SK-N-SH (cell line): Measurements from ENCODE around the gene STXBP1. TPM values are rescaled to one million over a fixed set of nuclear protein-coding genes. Genes with fewer than 3 reads are reported as not detected.

Source experiments
- CTCF ChIA-PET: fragments of 300-600, 350-600 bp; formaldehyde crosslinking; extraction: SDS; loops from one replicate; lab custom pipeline; 2021; lab: Yijun Ruan, JAX
- POLR2A ChIA-PET: fragments of 350-600 bp; sonication (Branson Sonifier 250); formaldehyde crosslinking; extraction: SDS; loops from one replicate; lab custom pipeline; 2020; ENCODE audit warnings: antibody characterized with exemption, inconsistent platforms; lab: Yijun Ruan, JAX
- DNase-seq: peaks from one replicate; pipeline ENCODE4 v3.0.0; 2012
- H2AFZ ChIP-seq: fragments of 200-600 bp; sonication (generic); 2 replicates; pipeline ENCODE4 v1.8.1; 2016; ENCODE audit warnings: antibody characterized with exemption, mild to moderate bottlenecking, low read depth
- H3F3A ChIP-seq: fragments of 200-600 bp; sonication (generic); replicated peaks from 2 replicates; pipeline ENCODE3; 2016; ENCODE audit warnings: antibody characterized with exemption, mild to moderate bottlenecking; ENCODE audit not compliant: insufficient read depth
- H3K27ac ChIP-seq, 2 experiments: fragments of 200-500 bp in 1 of 2; fragments of 200-600 bp in 1 of 2; sonication (Bioruptor generic) in 1 of 2; sonication (generic), shearing (Covaris generic) in 1 of 2; 2 replicates each; pipeline versions ENCODE4 v1.5.1 to v1.6.1; 2014 to 2016; ENCODE audit warnings: low read depth in 2 of 2, inconsistent platforms in 1 of 2, low read length in 1 of 2, mild to moderate bottlenecking in 1 of 2, mixed read lengths in 1 of 2
- H3K27me3 ChIP-seq: fragments of 200-600 bp; sonication (generic), shearing (Covaris generic); 2 replicates; pipeline ENCODE4 v1.6.1; 2016; ENCODE audit warnings: mixed run types; ENCODE audit not compliant: insufficient read depth
- H3K36me3 ChIP-seq, 2 experiments: fragments of 200-500 bp in 1 of 2; fragments of 200-600 bp in 1 of 2; sonication (Bioruptor generic) in 1 of 2; sonication (generic) in 1 of 2; replicated peaks in 1 of 2; 2 replicates each; pipeline versions ENCODE3 to v1.5.1; 2014 to 2016; ENCODE audit warnings: low read length in 1 of 2, mild to moderate bottlenecking in 1 of 2; ENCODE audit not compliant: insufficient read depth in 2 of 2, control insufficient read depth in 1 of 2
- H3K4me1 ChIP-seq, 2 experiments: fragments of 200-500 bp in 1 of 2; fragments of 200-600 bp in 1 of 2; sonication (Bioruptor generic) in 1 of 2; sonication (generic), shearing (Covaris generic) in 1 of 2; 2 replicates each; pipeline versions ENCODE4 v1.5.1 to v1.6.1; 2014 to 2016; ENCODE audit warnings: low read depth in 1 of 2, low read length in 1 of 2, mixed run types in 1 of 2; ENCODE audit not compliant: insufficient read depth in 2 of 2, control insufficient read depth in 1 of 2
- H3K4me2 ChIP-seq: fragments of 200-600 bp; sonication (generic), shearing (Covaris generic); 2 replicates; pipeline ENCODE4 v1.6.1; 2017; ENCODE audit warnings: mixed run types
- H3K4me3 ChIP-seq, 2 experiments: fragments of 200-500 bp in 1 of 2; fragments of 200-600 bp in 1 of 2; sonication (Bioruptor generic) in 1 of 2; sonication (generic), shearing (Covaris generic) in 1 of 2; 2 replicates each; pipeline versions ENCODE4 v1.5.1 to v1.8.1; 2014 to 2016; ENCODE audit warnings: low read depth in 2 of 2, inconsistent platforms in 1 of 2, low read length in 1 of 2, mild to moderate bottlenecking in 1 of 2, mixed read lengths in 1 of 2, moderate library complexity in 1 of 2
- H3K79me2 ChIP-seq: fragments of 200-600 bp; sonication (generic); 2 replicates; pipeline ENCODE4 v1.8.1; 2017; ENCODE audit warnings: mild to moderate bottlenecking; ENCODE audit not compliant: insufficient read depth
- H3K9ac ChIP-seq: fragments of 200-600 bp; sonication (generic); 2 replicates; pipeline ENCODE4 v1.6.1; 2017; ENCODE audit warnings: mixed run types
- H3K9me2 ChIP-seq: fragments of 200-600 bp; sonication (generic); 2 replicates; pipeline ENCODE4 v1.6.1; 2017; ENCODE audit warnings: mixed run types
- H3K9me3 ChIP-seq: fragments of 200-600 bp; sonication (generic); 2 replicates; pipeline ENCODE4 v1.6.1; 2017; ENCODE audit warnings: mixed run types, mild to moderate bottlenecking, moderate library complexity
- H4K20me1 ChIP-seq: fragments of 200-600 bp; sonication (generic); 2 replicates; pipeline ENCODE4 v1.6.1; 2017; ENCODE audit warnings: mild to moderate bottlenecking, mixed run types; ENCODE audit not compliant: insufficient read depth
- ELF1 ChIP-seq: IDR thresholded peaks from 2 replicates; pipeline ENCODE4 v1.4.0; 2012
- EZH2phosphoT487 ChIP-seq: fragments of 200-600 bp; sonication (generic); IDR thresholded peaks from 2 replicates; pipeline ENCODE4 v1.6.1; 2017; ENCODE audit warnings: low read depth, mixed run types, mild to moderate bottlenecking, antibody characterized with exemption, moderate library complexity, borderline replicate concordance
- FOXM1 ChIP-seq: IDR thresholded peaks from 2 replicates; pipeline ENCODE4 v1.4.0; 2012; ENCODE audit warnings: low read depth, mild to moderate bottlenecking
- GABPA ChIP-seq: IDR thresholded peaks from 2 replicates; pipeline ENCODE4 v1.4.0; 2012; ENCODE audit warnings: low read depth, mild to moderate bottlenecking
- JUND ChIP-seq: IDR thresholded peaks from 2 replicates; pipeline ENCODE4 v1.4.0; 2012
- MXI1 ChIP-seq: IDR thresholded peaks from 2 replicates; pipeline ENCODE4 v1.6.1; 2012; ENCODE audit warnings: mild to moderate bottlenecking, low read depth, low read length, improper control_type of control experiment
- NFIC ChIP-seq: IDR thresholded peaks from 2 replicates; pipeline ENCODE4 v1.4.0; 2012; ENCODE audit warnings: borderline replicate concordance
- POLR2AphosphoS5 ChIP-seq: IDR thresholded peaks from 2 replicates; pipeline ENCODE4 v1.6.1; 2012; ENCODE audit warnings: low read depth, low read length
- RAD21 ChIP-seq: IDR thresholded peaks from 2 replicates; pipeline ENCODE4 v1.6.1; 2012; ENCODE audit warnings: mild to moderate bottlenecking, low read length
- RXRA ChIP-seq: IDR thresholded peaks from 2 replicates; pipeline ENCODE4 v1.4.0; 2012; ENCODE audit warnings: low read depth, mild to moderate bottlenecking, borderline replicate concordance
- SIN3A ChIP-seq: IDR thresholded peaks from 2 replicates; pipeline ENCODE4 v1.6.1; 2012; ENCODE audit warnings: low read depth, mild to moderate bottlenecking, low read length, moderate library complexity, borderline replicate concordance
- YY1 ChIP-seq: IDR thresholded peaks from 2 replicates; pipeline ENCODE4 v1.4.0; 2012; ENCODE audit warnings: low read depth, mild to moderate bottlenecking
- WGBS: methylation state at CpG from one replicate; pipeline ENCODE4 v1.1.6; 2017; ENCODE audit warnings: low lambda C conversion rate; 5-methylcytosine and 5-hydroxymethylcytosine counted together
- polyA plus RNA-seq, 3 experiments: library from polyadenylated mRNA; depleted of rRNA; stranded (reverse); fragments of >200 nt; gene quantifications; 2 replicates each; pipeline ENCODE4 v1.2.3, GENCODE V29; 2012
- TF ChIP-seq, protein P1 (sequence below): IDR thresholded peaks from 2 replicates; pipeline ENCODE4 v1.4.0; 2012; ENCODE audit warnings: low read depth, borderline replicate concordance
- TF ChIP-seq, protein P2 (sequence below): fragments of 150-350 bp; IDR thresholded peaks from 2 replicates; pipeline ENCODE4 v1.6.1; 2017; ENCODE audit warnings: antibody characterized with exemption, low read length, low read depth, borderline replicate concordance
- TF ChIP-seq, protein P3 (sequence below): IDR thresholded peaks from 2 replicates; pipeline ENCODE4; 2012
- TF ChIP-seq, protein P4 (sequence below): fragments of 200-600 bp; sonication (generic); IDR thresholded peaks from 2 replicates; pipeline ENCODE4 v1.6.1; 2017; ENCODE audit warnings: antibody characterized with exemption, mild to moderate bottlenecking, moderate library complexity
- TF ChIP-seq, protein P5 (sequence below): IDR thresholded peaks from 2 replicates; pipeline ENCODE4 v1.4.0; 2012; ENCODE audit warnings: low read depth

The STXBP1 gene
- polyA plus RNA-seq, 1 of the 3 experiments (the other 2 are of a cell fraction), result 44.3 TPM

DNA sequence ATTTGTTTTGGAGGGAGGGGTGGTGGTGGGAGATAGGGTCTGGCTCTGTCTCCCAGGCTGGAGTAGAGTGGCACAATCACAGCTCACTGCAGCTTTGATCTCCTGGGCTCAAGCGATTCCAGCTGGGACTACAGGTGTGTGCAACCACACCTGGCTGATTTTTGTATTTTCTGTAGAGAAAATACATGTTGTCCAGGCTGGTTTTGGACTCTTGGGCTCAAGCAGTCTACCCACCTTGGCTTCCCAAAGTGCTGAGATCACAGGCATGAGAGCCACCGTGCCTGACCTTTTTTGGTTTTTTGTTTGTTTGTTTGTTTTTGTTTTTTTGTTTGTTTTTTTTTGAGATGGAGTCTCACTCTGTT is 15.4 kb downstream of the STXBP1 start:
- no peaks in the 10 kb centered on the region for H3K9me3 ChIP-seq
- H3K9ac ChIP-seq, result no peak overlapping the region
- H3K27me3 ChIP-seq, result no peaks in the 10 kb centered on the region
- H3K4me2 ChIP-seq, result no peak overlapping the region
- POLR2A ChIA-PET, result interaction anchor here (1.7 kb wide), 1 partner anchor 11 kb away, joined by 3 read pairs; no protein-coding TSS in a partner anchor
- no peak overlapping the region for H3K27ac ChIP-seq
- H4K20me1 ChIP-seq, result peaks cover 9% of the 10 kb centered on the region
- H3F3A ChIP-seq, result no peaks in the 10 kb centered on the region
- peaks cover 0 to 14% of the 10 kb centered on the region in 2 experiments; a peak in 1 of 4 replicates for H3K4me1 ChIP-seq
- H2AFZ ChIP-seq, result no peak overlapping the region
- no peak for DNase-seq
- TF ChIP-seq RAD21 (no peak), POLR2AphosphoS5 (no peak), JUND (no peak), GABPA (no peak), YY1 (no peak), FOXM1 (no peak), ELF1 (no peak), RXRA (no peak)
- TF ChIP-seq, protein P1, sequence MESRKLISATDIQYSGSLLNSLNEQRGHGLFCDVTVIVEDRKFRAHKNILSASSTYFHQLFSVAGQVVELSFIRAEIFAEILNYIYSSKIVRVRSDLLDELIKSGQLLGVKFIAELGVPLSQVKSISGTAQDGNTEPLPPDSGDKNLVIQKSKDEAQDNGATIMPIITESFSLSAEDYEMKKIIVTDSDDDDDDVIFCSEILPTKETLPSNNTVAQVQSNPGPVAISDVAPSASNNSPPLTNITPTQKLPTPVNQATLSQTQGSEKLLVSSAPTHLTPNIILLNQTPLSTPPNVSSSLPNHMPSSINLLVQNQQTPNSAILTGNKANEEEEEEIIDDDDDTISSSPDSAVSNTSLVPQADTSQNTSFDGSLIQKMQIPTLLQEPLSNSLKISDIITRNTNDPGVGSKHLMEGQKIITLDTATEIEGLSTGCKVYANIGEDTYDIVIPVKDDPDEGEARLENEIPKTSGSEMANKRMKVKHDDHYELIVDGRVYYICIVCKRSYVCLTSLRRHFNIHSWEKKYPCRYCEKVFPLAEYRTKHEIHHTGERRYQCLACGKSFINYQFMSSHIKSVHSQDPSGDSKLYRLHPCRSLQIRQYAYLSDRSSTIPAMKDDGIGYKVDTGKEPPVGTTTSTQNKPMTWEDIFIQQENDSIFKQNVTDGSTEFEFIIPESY, result no peak
- CTCF ChIA-PET, result interaction anchor here (1.0 to 2.0 kb wide), 3 partner anchors 8 to 38 kb away, joined by 4 to 6 read pairs (median 6); no protein-coding TSS in a partner anchor
- peaks cover 34% of the 10 kb centered on the region; the same call in 1 of the 2 replicates for H3K79me2 ChIP-seq
- no peak overlapping the region for H3K4me3 ChIP-seq
- peaks cover 0 to 6% of the 10 kb centered on the region in 2 experiments for H3K36me3 ChIP-seq
- no peaks in the 10 kb centered on the region for H3K9me2 ChIP-seq
- 95% methylated on average over 2 of the region's 2 CpGs for WGBS

DNA sequence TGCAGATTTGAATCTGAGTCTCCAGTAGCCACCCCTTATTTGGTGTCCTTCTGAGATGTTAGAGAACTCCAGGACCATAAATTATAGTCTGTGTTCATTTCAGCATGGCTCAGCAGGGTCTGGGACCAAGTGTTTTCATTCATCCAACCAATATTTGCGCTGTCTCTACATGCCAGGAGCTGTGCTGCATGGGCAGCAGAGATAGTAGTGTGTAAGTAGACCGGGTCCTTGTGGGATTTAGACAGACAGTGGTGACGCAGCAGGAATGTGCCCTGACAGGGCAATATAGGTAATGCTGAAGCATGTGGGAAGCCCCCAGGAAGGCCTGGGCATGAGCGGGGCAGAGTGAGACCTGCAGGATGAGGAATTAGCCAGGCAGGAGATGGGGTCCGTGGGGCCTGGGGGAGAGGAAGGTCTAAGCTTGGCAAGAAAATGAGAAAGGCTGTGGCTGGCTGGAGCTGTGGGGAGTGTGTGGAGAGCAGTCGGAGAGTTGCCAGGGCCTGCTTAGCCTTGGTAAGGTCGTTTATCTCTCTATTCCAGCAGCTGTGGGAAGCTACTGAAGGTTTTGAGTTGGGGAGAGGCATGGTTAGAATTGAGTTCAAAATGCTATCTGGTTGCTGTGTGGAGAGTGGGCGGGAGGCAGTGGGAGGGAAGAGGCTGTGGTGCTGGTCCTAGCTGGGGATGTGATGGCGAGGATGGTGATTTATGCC is 16.8 kb downstream of the STXBP1 start:
- H3K27me3 ChIP-seq, result no peaks in the 10 kb centered on the region
- no peaks in the 10 kb centered on the region for H3K9me3 ChIP-seq
- H2AFZ ChIP-seq, result no peak overlapping the region
- H3F3A ChIP-seq, result no peaks in the 10 kb centered on the region
- peaks cover 4 to 18% of the 10 kb centered on the region in 2 experiments; a peak in 2 of 4 replicates for H3K4me1 ChIP-seq
- CTCF ChIA-PET, result interaction anchor here (1.5 kb wide), 1 partner anchor 106 kb away, joined by 5 read pairs; the partner anchor contains the start of gene TOR2A
- no peak overlapping the region for H3K4me3 ChIP-seq
- H3K27ac ChIP-seq, result no peak overlapping the region
- H3K36me3 ChIP-seq, result peaks cover 0 to 6% of the 10 kb centered on the region in 2 experiments
- DNase-seq, result no peak
- 85% methylated on average over 9 of the region's 9 CpGs for WGBS
- TF ChIP-seq SIN3A (no peak), EZH2phosphoT487 (no peak), RAD21 (no peak), MXI1 (no peak), NFIC (no peak)
- TF ChIP-seq, protein P2, sequence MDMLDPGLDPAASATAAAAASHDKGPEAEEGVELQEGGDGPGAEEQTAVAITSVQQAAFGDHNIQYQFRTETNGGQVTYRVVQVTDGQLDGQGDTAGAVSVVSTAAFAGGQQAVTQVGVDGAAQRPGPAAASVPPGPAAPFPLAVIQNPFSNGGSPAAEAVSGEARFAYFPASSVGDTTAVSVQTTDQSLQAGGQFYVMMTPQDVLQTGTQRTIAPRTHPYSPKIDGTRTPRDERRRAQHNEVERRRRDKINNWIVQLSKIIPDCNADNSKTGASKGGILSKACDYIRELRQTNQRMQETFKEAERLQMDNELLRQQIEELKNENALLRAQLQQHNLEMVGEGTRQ, result no peak
- TF ChIP-seq, protein P3, sequence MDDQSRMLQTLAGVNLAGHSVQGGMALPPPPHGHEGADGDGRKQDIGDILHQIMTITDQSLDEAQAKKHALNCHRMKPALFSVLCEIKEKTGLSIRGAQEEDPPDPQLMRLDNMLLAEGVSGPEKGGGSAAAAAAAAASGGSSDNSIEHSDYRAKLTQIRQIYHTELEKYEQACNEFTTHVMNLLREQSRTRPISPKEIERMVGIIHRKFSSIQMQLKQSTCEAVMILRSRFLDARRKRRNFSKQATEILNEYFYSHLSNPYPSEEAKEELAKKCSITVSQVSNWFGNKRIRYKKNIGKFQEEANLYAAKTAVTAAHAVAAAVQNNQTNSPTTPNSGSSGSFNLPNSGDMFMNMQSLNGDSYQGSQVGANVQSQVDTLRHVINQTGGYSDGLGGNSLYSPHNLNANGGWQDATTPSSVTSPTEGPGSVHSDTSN, result no peak
- TF ChIP-seq, protein P4, sequence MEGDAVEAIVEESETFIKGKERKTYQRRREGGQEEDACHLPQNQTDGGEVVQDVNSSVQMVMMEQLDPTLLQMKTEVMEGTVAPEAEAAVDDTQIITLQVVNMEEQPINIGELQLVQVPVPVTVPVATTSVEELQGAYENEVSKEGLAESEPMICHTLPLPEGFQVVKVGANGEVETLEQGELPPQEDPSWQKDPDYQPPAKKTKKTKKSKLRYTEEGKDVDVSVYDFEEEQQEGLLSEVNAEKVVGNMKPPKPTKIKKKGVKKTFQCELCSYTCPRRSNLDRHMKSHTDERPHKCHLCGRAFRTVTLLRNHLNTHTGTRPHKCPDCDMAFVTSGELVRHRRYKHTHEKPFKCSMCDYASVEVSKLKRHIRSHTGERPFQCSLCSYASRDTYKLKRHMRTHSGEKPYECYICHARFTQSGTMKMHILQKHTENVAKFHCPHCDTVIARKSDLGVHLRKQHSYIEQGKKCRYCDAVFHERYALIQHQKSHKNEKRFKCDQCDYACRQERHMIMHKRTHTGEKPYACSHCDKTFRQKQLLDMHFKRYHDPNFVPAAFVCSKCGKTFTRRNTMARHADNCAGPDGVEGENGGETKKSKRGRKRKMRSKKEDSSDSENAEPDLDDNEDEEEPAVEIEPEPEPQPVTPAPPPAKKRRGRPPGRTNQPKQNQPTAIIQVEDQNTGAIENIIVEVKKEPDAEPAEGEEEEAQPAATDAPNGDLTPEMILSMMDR, result no peak
- TF ChIP-seq, protein P5, sequence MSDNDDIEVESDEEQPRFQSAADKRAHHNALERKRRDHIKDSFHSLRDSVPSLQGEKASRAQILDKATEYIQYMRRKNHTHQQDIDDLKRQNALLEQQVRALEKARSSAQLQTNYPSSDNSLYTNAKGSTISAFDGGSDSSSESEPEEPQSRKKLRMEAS, result no peak
- H3K9ac ChIP-seq, result no peak overlapping the region
- H3K4me2 ChIP-seq, result no peak overlapping the region
- H3K9me2 ChIP-seq, result no peaks in the 10 kb centered on the region
- POLR2A ChIA-PET, result no interaction called here
- H4K20me1 ChIP-seq, result peaks cover 4% of the 10 kb centered on the region
- peaks cover 24% of the 10 kb centered on the region; the same call in 1 of the 2 replicates for H3K79me2 ChIP-seq
